ENCODE data around the gene RAB40A. TPM values are rescaled to one million over a fixed set of nuclear protein-coding genes. Genes with fewer than 3 reads are reported as not detected.

The RAB40A gene
- total RNA-seq, 1 experiment from 2014 or later, result not detected

DNA sequence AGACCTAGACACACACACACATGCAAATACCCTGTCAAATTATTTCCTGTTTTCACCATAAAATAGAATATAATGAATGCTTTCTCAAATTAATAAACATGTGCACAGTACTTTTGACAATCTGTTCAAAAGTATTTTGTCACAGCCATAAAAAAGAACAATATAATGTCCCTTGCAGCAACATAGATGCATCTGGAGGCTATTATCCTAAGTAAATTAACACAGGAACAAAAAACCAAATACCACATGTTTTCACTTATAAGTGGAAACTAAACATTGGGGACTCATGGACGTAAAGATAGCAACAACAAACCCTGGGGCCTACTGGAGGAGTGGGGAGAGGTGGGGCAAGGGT is 15.5 kb downstream of the RAB40A start:
- Mint-ChIP-seq H3K27ac (peak overlapping the region in 1 of 3 experiments; percentile 60; a peak in 1 of 7 replicates), H3K4me1 (peaks cover 3% of the 10 kb centered on the region in 2 experiments; a peak in 1 of 4 replicates), H3K36me3 (ENCODE audit: insufficient read depth in 1 of 3, low read depth in 3 of 3) (no peaks in the 10 kb centered on the region), H3K27me3 (ENCODE audit: low read depth) (peaks cover 7% of the 10 kb centered on the region), H3K9me3 (peaks cover 0 to 50% of the 10 kb centered on the region in 2 experiments; a peak in 2 of 5 replicates), H3K4me3 (no peak overlapping the region)
- Histone ChIP-seq H3K23me2 (ENCODE audit: insufficient read length, low read depth, low read length, poor library complexity, severe bottlenecking) (no peaks in the 10 kb centered on the region), H3K27ac (ENCODE audit: insufficient read length, low read depth, low read length) (no peak overlapping the region), H3K14ac (ENCODE audit: insufficient read depth, low read length) (no peak overlapping the region), H3K4me2 (ENCODE audit: insufficient read depth, insufficient read length, low read length) (no peak overlapping the region), H2BK12ac (ENCODE audit: insufficient read length, low read depth, low read length) (no peak overlapping the region), H3K4ac (ENCODE audit: low read depth, low read length) (no peak overlapping the region), H2BK5ac (ENCODE audit: insufficient read length, low read length) (no peak overlapping the region), H3K9ac (ENCODE audit: extremely low read depth, insufficient read length, low read length) (no peak overlapping the region), H3K79me1 (ENCODE audit: insufficient read depth, low read depth, low read length, poor library complexity, severe bottlenecking) (no peaks in the 10 kb centered on the region), H2AFZ (ENCODE audit: low read length) (no peak overlapping the region), H4K8ac (replicated peaks; ENCODE audit: insufficient read length, low read depth, low read length) (no peak overlapping the region), H3K9me3 (ENCODE audit: control insufficient read depth, low read depth, low read length) (no peaks in the 10 kb centered on the region), H4K5ac (ENCODE audit: insufficient read length, low read depth, low read length) (no peak overlapping the region), H3T11ph (ENCODE audit: low read length) (no peak overlapping the region), H3K79me2 (ENCODE audit: insufficient read depth, low read length) (no peaks in the 10 kb centered on the region), H3K18ac (ENCODE audit: insufficient read length, low read depth, low read length) (no peak overlapping the region), H4K20me1 (ENCODE audit: control insufficient read depth, insufficient read depth, insufficient read length) (no peaks in the 10 kb centered on the region), H2AK5ac (ENCODE audit: insufficient read length, low read length) (no peak overlapping the region), H2BK15ac (ENCODE audit: low read depth, low read length) (no peak overlapping the region), H3K23ac (ENCODE audit: insufficient read length, low read depth, low read length) (no peak overlapping the region), H3K27me3 (ENCODE audit: insufficient read depth, low read length) (no peaks in the 10 kb centered on the region), H4K91ac (ENCODE audit: insufficient read length, low read depth, low read length) (no peak overlapping the region), H2BK120ac (ENCODE audit: low read depth, low read length, poor library complexity, severe bottlenecking) (no peak overlapping the region), H2BK20ac (ENCODE audit: low read depth, low read length, poor library complexity, severe bottlenecking) (no peak overlapping the region), H3K4me1 (ENCODE audit: insufficient read depth, low read length) (no peaks in the 10 kb centered on the region), H3K56ac (ENCODE audit: insufficient read length, low read depth, low read length) (no peak overlapping the region)
- TF ChIP-seq CTCF (conservative IDR thresholded peaks at IDR 0.05), result no peak
- no CpG with 5 or more reads among the region's 1 CpG for WGBS (ENCODE audit: extremely low coverage, insufficient read length, low lambda C conversion rate)
- no peak for DNase-seq
